Activated CD8-positive, alpha-beta memory T cell treated with anti-CD3 and anti-CD28 coated beads, Interleukin-2, amount 50 U/mL, for 1 hour (primary cell): ENCODE results near the gene ADRA2C.

Experiments used
- DNase-seq: peaks from one replicate; pipeline ENCODE4 v3.0.0-alpha.2; 2020; ENCODE audit errors: extremely low read depth

Gene ADRA2C

DNA sequence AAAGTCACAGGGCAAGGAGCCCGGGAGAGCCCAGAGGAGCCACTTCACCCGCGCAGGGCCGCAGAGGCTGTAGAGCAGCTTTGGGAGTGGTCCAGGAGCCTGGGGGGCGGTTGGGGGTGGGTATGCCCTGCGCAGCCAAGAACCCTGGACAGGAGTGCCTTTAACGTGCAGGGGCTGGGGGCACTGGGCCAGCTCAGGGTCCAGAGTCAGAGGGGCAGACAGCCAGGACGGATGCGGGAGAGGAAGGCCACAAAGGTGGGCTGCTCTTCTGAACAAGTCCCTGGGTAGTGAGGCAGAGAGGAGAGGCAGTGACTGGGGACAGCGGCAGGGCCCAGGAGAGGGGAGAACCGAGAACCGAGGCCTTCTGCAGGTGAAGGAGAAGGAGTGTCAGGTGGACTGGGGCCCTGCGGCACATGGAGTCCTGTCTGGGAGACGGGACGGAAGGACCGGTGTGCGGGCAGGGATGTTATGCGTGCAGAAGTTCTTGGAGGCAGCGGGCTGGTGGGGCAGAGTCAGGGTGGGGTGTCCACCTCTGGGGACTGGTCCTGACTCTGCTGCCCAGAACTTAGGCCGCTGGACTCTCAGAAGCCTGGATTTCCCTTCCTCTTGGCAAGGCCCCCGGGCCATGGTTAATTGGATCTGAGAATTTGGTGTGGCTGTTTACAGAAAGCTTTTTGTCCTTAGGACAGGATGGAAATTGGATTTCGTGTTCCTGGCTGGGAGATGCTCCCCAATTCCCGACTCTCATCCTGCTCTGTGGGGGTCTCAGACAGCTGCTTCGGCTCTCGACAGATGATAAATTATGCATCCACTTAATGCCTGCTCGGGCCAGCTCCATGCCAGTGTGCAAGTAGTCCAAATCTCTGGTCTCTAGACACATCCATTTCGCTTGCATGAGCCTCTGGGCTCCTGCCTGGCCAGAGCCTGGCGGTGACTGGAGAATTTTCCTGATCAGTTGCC, 31.9 kb downstream of the ADRA2C start:
- no peak for DNase-seq

DNA sequence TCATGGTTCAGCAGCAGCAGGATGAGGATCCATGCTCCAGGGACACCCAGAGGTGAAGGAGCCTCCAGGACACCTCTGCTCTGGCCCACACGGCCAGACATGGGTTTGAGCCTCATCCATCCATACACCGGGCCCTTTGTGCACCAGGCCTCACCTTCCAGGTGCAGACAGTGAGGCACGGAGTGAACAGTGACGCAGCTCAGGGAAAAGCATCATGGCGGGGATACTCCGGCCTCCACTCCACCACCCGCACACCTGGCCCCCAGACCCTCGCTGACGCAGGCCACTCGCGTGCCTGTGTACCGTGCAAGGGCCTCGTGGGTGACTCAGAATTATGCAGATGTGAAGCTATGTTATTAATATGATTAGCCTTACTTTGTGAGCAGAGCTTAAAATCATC, 33.3 kb downstream of the ADRA2C start:
- DNase-seq, result no peak

DNA sequence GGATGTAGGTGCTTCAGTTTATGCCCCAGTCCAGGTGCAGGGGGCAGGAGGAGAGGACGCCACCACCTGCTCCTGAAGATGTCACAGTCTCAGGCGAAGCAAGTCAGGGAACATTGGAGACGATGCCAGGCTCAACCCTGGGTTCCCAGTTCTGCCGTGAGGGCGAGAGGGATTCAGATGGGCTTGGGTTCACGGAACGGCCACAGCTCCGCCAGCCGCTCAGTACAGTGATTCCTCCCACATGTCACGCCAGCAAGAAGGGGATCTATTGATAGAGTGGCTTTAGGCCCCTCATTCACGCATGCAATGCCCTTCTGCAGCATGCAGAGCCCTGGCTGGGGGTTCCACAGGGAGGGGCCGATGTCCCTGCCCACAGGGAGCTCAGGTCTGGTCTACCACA, 34.2 kb downstream of the ADRA2C start:
- DNase-seq, result no peak

DNA sequence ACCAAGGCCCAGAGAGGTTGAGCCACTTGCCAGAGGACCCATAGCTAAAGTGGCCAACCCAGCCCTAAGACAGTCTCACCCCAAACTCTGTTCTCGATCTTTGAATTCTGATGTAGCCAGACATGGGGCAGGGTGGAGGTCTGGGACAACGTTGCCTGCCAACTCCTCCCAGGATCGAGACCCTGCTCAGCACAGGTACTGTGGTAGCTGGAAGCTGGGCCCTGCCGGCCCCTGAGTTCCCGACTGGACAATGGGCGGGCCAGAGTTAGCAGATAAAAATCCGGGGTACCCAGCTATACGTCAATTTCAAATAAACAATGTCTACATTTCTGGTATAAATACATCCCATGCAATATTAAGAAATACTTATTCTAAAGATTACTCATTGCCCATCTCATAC, 35.3 kb downstream of the ADRA2C start:
- DNase-seq, result no peak

DNA sequence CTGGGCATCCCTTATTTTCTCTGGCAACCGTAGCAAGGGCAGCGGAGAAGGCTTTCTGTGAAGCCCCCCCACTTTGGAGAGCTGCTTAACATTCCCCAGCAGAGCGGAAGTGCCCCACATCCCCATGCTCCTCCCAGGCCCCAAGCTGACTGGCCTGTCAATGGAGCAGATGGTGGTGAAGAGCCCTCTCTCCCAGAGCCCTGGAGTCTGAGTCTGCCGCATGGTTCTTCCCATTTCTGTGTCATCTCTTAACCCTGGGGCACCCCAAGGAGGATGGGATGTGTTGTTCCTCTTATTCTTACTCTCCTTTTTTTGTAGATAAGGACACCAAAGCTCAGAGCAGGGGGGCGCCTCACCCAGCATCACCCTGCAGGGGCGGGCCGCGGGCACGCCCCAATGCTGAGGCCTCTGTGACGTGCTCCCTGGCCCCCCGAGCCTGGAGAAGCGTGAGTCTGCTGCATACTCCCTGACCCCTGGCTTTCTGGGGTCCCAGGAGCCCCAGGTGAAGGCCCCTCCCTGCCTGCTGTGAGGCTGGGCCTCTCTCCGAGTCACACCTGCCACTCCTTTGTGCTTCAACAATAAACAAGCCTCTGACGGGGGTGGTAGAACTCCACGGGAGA, 35.9 kb downstream of the ADRA2C start:
- no peak for DNase-seq

DNA sequence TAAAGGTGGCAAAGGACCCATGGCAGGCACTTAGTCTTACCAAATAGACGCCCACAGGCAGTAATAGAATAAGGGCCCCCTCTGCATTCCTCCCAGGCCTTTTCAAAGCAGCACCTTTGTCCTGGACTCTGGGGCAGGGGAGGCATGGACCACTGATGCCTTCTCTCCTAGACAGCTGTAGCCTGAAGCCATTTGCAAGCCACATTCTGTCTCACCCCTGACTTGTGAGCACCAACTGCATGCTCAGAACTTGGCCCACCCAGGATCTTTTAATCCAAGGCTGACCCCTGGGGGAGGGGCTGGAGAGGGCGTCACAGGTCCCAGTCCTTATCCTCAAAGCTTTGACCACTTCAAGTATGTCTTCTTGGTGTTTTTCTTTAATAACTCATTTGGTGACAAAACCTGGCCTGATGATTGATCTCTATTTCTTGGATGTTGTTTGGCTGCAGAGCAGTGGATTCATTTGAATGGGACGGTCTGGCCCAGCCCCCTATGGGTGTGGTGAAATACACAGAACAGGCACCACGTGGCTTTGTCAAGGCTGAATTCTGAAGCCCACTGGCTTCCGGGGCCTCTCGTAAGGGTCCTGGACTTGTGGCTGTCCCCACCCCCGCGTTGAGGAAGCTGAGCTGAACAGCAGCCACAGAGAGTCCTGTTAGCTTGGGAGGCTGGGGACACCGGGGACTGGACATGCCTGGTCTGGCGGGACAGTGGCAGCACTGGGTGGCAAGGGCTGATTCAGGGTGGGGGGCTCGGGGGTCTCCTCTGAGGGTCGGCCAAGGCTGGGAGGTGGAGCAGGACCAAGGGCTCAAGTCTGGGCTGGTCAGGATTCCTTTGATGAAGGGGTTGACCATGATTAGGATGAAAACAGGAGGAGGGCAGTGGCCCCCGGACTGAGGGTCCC, 36.6 kb downstream of the ADRA2C start:
- no peak for DNase-seq

DNA sequence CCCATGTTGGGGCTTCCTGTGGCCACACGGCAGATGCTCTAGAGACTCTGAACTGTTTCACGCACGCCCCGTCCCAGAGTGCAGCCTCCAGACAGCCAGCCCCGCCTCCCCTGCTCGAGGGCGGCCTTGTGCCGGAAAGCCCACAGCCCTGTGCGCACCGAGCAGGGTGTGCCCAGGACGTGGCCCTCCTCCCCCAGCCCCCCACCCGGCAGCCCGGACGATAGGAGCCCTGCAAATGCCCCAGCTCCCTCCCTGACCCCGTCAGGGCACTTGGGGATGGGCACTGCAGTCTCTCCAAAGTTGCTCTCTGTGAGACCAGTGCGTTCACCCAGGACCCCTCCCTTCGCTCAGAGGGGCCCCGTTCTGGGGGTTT, 37.3 kb downstream of the ADRA2C start:
- DNase-seq, result no peak

DNA sequence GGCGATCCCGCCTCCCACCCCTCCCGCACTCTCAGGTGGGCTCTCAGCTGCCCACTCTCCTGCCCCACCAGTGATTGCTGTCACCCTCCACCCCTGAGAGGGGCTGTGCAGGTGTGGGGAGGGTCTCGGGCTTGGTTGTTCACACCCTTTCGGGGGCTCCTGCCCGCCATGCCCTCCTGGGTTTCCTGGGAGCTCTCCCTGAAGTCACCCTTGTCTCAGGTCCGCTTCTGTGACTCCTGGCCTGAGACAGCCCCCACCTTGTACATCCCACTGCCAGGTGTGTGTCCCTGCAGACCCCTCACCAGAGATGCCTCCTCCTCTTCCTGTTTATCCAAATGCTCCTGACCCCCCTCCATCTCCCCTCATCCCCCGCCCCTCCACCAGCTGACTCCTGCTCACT, 37.8 kb downstream of the ADRA2C start:
- DNase-seq, result no peak

DNA sequence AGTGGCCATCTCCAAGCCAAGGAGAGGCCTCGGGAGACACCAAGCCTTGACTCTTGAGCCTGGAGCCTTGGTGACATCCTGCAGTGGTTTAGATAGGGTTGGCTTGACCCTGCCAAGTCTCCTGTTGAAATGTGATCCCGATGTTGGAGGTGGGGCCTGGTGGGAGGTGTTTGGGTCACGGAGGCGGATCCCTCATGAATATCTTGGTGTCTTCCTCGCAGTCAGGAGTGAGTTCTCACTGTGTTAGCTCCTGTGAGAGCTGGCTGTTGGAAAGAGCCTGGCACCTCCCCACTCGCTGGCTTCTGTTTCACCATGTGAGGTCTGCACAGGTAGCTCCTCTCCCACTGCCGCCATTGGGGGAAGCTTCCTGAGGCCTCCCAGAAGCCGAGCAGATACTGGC, 38.8 kb downstream of the ADRA2C start:
- DNase-seq, result no peak

DNA sequence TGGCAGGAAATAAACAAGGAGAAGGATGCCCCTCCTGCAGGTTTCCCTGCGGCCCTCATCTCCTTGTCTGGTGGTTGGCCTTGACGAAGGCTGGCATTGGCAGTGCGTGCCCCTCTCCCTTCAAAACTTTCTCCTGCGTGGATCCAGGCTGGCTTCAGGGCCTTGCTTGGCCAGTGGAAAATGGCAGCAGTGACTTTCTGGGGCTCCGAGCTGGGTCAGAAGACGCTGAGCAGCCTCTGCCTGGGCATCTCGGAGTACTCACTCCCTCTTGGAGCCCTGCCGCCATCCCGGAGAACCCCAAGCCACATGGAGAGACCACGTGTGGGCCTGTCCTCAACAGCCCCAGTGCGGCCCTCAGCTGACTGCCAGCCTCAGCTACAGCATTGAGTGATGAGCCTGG, 39.5 kb downstream of the ADRA2C start:
- DNase-seq, result no peak

DNA sequence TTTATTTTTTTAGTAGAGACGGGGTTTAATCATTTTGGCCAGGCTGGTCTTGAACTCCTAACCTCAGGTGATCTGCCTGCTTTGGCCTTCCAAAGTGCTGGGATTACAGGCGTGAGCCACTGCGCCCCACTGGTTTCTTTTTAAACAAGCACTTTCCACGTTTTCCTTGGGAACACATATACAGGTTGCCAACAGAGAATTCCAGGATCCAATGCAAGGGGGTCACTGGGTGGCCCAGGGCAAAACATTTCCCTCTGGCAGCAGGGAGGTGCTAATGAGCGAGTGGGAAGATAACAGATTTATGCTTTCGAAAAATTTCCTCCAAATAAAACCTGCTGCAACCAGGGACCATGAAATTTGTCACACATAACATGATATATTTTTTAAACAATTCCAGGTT, 41.1 kb downstream of the ADRA2C start:
- no peak for DNase-seq

DNA sequence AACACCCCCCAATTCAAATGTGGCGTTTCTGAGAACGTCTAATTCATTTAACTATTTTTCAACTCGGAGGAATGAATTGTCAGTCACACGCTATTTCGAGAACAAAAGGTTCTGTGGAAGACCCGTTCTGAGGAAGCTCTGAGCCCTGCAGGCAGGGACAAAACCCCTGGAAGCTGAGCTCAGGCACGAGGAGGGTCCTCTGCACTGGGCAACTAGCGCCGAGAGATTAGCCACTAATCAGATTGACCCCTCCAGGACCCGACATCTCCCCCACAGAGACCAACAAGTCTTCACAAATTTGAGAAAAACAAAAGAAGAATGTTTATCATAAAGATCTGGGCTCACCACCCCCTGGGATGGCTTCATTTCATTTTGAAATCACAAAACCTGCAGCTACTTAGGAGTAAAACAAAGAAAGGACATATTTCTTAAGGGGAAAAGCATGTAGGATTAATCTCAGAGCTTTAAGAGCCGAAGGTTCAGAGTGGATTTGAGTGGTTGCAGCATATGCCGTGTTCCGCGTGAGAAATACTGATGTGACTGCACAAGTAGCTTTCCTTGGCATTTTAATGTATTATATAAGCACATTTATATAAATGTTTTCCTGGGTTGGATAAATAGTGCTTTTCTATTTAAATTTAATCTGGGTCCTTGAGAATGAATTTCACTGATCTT, 41.8 kb downstream of the ADRA2C start:
- DNase-seq, result no peak

DNA sequence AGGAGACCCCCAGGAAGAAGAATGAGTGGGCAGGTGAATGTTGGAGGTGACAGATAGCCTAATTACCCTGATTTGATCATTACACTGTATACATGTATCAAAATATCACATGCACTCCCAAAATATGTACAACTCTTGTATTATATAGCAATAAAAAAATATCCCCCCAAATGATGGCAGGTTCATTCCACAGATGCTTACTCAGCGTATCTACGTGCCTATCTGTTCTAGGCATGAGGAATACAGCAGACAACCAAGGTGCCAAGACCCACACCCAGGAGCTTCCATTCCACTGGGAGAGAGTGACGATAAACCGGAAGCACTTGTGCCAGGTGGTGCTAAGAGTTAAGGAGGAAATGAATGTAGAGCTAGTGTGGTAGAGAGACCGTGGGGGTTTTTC, 42.4 kb downstream of the ADRA2C start:
- no peak for DNase-seq

DNA sequence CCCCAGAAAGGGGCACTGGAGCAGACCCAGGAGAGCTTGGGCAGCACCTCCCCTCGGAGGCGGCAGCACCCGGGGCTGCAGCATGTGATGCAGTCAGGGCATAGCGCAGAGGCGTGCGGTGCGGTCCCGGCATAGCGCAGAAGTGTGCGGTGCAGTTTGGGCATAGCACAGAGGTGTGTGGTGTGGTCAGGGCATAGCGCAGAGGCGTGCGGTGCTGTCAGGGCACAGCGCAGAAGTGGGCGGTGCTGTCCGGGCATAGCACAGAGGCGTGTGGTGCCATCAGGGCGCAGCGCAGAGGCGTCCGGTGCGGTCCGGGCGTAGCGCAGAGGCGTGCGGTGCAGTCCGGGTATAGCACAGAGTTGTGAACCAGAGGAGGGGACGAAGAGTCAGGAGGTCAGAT, 42.8 kb downstream of the ADRA2C start:
- DNase-seq, result no peak

DNA sequence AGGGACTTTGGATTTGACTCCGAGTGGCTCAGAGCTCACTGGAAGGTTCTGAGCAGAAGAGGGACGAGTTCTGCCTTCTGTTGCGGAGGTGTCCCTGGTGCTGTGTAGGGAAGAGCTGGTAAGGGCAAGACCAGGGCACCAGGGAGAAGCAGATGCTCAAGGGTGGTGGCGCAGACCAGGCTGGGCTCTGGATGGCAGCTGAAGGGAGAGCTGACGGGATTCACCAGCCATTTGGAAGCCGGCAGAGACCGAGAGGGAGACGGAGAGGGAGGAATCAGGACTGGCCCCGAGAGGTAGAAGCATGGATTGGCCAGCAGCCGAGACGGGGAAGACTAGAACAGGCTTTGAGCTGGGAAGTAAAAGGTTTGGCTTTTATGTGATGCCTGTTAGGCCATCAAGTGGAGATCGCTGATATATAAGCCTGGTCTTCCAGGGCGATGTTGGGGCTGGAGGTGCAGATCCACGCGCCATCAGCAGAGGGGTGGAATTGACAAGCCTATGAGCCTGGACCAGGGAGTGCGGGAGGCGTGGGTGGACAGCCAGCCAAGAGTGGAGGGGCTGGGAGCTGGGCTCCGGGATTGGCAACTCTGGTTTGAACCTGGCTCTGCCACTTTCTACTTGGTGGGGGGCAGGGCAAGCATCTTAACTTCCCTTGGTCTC, 43.4 kb downstream of the ADRA2C start:
- DNase-seq, result no peak

DNA sequence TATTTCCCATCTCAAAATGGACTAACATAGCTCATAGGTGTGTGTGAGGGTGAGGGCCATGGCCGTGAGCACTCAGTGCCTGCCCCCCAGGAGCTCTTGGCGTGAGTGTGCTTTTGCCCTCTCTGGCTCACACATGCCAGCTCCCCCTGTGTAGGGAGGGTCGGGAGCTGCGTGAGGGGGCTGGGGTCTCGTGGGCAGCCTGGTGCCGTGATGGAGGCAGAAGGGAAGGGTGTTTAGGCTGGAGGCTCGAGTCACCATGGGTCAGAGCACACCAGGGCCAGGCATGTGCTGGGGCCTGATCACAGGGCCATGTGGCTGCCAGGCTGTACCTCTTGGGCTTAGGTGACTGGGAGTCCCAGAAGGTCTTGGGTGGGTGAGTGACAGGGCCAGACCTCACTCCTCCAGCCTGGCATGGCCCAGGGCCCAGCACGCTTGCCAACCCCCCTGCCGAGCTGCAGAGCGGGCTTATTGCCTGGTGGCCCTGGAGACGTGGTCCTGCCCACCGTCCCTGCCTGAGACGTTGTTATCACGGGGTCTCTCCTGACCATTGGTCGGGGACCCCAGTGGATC, 44.0 kb downstream of the ADRA2C start:
- DNase-seq, result no peak

DNA sequence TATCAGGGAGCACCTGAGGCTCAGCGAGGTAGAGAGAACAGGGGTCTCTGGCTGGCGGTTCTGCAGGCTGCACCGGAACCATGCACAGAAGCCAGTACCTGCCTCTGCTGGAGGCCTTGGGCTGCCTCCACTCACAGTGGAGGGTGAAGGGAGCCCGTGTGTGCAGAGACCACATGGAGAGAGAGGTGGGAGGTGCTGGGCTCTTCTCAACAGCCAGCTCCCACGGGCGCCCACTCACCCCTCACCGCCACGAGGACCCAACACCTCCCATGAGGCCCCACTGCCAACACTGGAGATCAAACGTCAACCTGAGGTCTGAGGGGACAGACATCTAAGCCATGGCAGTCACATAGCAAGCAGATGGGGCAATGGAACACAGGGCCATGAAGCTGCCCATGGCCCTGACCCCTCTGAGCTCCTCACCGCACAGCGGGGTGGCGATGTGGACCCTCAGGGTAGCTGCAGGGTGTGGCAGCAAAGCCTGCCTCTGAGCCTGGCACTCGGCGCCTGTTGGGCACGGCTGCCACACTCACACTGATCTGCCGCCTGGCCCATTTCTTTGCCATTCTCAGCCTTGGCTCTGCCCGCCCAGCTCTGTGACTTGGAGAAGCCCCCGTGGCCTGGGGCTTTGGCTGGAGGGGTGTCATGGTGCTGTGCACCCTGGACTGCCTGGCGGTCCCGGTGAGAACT, 44.8 kb downstream of the ADRA2C start:
- no peak for DNase-seq

DNA sequence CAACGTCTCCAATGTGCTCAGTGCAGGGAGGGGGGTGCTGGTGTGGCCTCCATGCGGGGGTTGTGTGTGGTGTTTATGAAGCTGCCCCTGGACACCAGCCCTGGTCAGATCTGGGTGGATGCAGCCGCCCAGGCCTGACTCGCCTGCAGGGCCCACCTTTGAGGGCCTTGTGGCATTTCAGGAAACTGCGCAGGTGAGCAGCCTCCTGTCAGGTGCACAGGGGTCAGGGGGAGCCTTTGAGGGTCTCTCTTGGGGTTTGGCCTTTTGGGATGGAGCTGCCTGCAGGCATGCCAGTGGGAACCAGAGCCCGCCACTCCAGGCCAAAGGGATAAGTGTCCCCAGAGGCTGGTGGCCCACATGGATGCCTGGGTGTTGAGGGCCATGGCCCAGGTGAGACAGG, 45.4 kb downstream of the ADRA2C start:
- DNase-seq, result no peak

DNA sequence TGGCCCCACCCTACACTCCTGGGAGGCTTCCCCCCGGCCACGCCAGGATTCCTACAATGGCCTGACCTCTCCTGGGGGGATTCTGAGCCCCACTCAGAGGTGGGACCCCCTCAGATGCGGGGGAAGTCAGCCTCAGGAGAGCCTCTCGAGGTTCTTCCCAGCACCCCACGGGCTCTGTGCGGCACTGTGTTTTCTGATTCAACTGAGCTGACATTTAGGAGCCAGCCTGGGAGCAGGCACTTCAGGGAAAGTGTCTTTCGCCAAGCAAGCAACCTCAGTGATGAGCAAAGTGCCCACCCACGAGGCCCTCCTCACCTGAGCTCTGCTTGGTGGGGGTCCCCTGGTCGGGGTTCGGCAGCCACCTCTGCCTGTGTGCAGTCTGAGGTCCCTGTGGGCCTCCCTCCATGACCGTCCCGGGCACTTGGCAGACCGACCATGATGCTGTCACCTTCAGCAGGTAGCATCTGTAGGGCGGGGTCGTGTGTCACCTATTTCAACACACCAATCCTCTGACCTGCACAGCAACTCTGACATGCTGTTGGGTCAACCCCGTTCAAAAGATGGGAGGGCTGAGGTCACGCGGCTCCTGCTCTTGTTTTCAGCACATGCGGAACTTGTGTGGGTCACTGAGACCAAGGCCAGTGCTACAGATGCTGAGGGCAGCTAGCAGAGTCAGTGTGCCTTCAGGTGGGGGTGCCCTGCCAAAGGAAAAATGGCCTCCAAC, 46.2 kb downstream of the ADRA2C start:
- DNase-seq, result no peak
